HG03460 (cell line): ENCODE data around the gene UQCRFS1.
"Not testable (repeated sequence)": the region's sequence is repeated elsewhere in the genome, so short reads cannot be mapped to it uniquely, and the experiment has no call there.

ENCODE experiments used
- ATAC-seq: cut with Tn5 transposase; IDR thresholded peaks from one replicate; pipeline ENCODE4 v1.9.1; 2021; ENCODE audit not compliant: unreplicated experiment

UQCRFS1 gene

GRCh38 chr19:29212648-29213573, at the start of gene UQCRFS1:
Gene UQCRFS1 (minus strand): TSS chr19:29213151. CDS start chr19:29213118, 33 bp downstream.
- ATAC-seq, result peak; percentile 92

- ATAC-seq, result no peak
Observed at GRCh38 chr19:29262085-29262484, 49.1 kb upstream of the UQCRFS1 start.

GRCh38 chr19:29260477-29261317, 47.7 kb upstream of the UQCRFS1 start:
- no peak for ATAC-seq

GRCh38 chr19:29259867-29260281, 46.9 kb upstream of the UQCRFS1 start:
- no peak for ATAC-seq

- ATAC-seq, result no peak
Observed at GRCh38 chr19:29259153-29259552, 46.2 kb upstream of the UQCRFS1 start.

GRCh38 chr19:29256516-29256915, 43.6 kb upstream of the UQCRFS1 start:
- ATAC-seq, result no peak

- ATAC-seq, result no peak
Observed at GRCh38 chr19:29255912-29256311, 43.0 kb upstream of the UQCRFS1 start.

- no peak for ATAC-seq
Observed at GRCh38 chr19:29255006-29255405, 42.1 kb upstream of the UQCRFS1 start.

GRCh38 chr19:29249798-29250197, 36.8 kb upstream of the UQCRFS1 start:
- ATAC-seq, result not testable (repeated sequence)

- no peak for ATAC-seq
Observed at GRCh38 chr19:29248332-29248844, 35.4 kb upstream of the UQCRFS1 start.

- no peak for ATAC-seq
Observed at GRCh38 chr19:29247872-29248271, 34.9 kb upstream of the UQCRFS1 start.

GRCh38 chr19:29247471-29247870, 34.5 kb upstream of the UQCRFS1 start:
- ATAC-seq, result no peak

- ATAC-seq, result no peak
Observed at GRCh38 chr19:29247051-29247450, 34.1 kb upstream of the UQCRFS1 start.

- no peak for ATAC-seq
Observed at GRCh38 chr19:29245215-29245614, 32.3 kb upstream of the UQCRFS1 start.

- no peak for ATAC-seq
Observed at GRCh38 chr19:29241324-29241723, 28.4 kb upstream of the UQCRFS1 start.

- ATAC-seq, result no peak
Observed at GRCh38 chr19:29239213-29239776, 26.3 kb upstream of the UQCRFS1 start.

- ATAC-seq, result no peak
Observed at GRCh38 chr19:29233591-29233990, 20.6 kb upstream of the UQCRFS1 start.

GRCh38 chr19:29232315-29232852, 19.4 kb upstream of the UQCRFS1 start:
- no peak for ATAC-seq

GRCh38 chr19:29231306-29231705, 18.4 kb upstream of the UQCRFS1 start:
- not testable (repeated sequence) for ATAC-seq

- ATAC-seq, result no peak
Observed at GRCh38 chr19:29217616-29218015, 4.7 kb upstream of the UQCRFS1 start.

GRCh38 chr19:29216021-29216420, 3.1 kb upstream of the UQCRFS1 start:
- no peak for ATAC-seq
